ENCODE data around the gene ITGB3.
"Not testable (repeated sequence)": the region's sequence is repeated elsewhere in the genome, so short reads cannot be mapped to it uniquely, and the experiment has no call there.

DNA sequence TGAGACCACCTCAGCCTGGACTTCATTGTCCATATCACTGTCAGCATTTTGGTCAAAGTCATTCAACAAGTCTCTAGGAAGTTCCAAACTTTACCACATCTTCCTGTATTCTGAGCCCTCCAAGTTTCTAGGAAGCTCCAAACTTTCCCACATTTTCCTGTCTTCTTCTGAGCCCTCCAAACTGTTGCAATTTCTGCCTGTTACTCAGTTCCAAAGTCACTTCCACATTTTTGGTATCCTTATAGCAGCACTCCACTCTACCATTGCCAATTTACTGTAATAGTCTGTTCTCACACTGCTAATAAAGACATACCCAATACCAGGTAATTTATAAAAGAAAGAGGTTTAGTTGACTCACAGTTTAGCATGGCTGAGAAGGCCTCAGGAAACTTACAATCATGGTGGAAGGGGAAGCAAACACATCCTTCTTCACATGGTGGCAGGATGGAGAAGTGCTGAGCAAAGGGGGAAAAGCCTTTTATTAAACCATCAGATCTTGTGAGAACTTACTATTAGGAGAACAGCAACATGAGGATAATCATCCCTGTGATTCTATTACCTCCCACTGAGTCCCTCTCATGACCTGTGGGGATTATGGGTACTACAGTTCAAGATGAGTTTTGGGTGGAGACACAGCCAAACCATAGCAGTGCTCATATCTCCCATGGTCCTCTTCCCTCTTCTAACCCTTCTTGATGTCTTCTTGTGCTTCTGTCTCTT lies 16.1 kb downstream of the ITGB3 start:
- TF ChIP-seq POLR2A (IDR thresholded peaks at IDR 0.05): not testable (repeated sequence)
- TF ChIP-seq, protein P1, sequence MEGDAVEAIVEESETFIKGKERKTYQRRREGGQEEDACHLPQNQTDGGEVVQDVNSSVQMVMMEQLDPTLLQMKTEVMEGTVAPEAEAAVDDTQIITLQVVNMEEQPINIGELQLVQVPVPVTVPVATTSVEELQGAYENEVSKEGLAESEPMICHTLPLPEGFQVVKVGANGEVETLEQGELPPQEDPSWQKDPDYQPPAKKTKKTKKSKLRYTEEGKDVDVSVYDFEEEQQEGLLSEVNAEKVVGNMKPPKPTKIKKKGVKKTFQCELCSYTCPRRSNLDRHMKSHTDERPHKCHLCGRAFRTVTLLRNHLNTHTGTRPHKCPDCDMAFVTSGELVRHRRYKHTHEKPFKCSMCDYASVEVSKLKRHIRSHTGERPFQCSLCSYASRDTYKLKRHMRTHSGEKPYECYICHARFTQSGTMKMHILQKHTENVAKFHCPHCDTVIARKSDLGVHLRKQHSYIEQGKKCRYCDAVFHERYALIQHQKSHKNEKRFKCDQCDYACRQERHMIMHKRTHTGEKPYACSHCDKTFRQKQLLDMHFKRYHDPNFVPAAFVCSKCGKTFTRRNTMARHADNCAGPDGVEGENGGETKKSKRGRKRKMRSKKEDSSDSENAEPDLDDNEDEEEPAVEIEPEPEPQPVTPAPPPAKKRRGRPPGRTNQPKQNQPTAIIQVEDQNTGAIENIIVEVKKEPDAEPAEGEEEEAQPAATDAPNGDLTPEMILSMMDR (IDR thresholded peaks at IDR 0.05): not testable (repeated sequence)

All from breast epithelium (tissue), 3 donors.